HCT116 (cell line): ENCODE measurements around the gene HECW1. TPM values are rescaled to one million over a fixed set of nuclear protein-coding genes. Genes with fewer than 3 reads are reported as not detected.

Source experiments
- ATAC-seq: fragments of 200-7000 bp; cut with Tn5 transposase; 2 replicates; pipeline ENCODE4 v1.9.1; 2020; ENCODE audit warnings: mild to moderate bottlenecking, moderate library complexity
- BruUV-seq: library from RNA; stranded (reverse); fragments of 400-500 nt; replicated peaks from 2 replicates; lab custom pipeline; 2021; lab: Mats Ljungman, UMichigan
- CTCF ChIA-PET: fragments of 300-600 bp; sonication (Branson Sonifier 250); formaldehyde crosslinking; loops from one replicate; lab custom pipeline; 2021; ENCODE audit warnings: antibody characterized with exemption; lab: Charles Lee
- POLR2A ChIA-PET: fragments of 300-600, 350-600 bp; sonication (Branson Sonifier 250); formaldehyde crosslinking; loops from one replicate; lab custom pipeline; 2021; ENCODE audit warnings: antibody characterized with exemption; lab: Charles Lee
- RAD21 ChIA-PET, 2 experiments: fragments of 300-600 bp; sonication (Branson Sonifier 250); formaldehyde crosslinking; loops; one replicate each; lab custom pipeline; 2023; ENCODE audit warnings: low total read pairs in 2 of 2; ENCODE audit not compliant: uncharacterized antibody in 2 of 2, unreplicated experiment in 2 of 2, low non-redundant PET in 1 of 2; lab: Charles Lee
- DNase-seq: peaks from one replicate; pipeline ENCODE4 v3.0.0-alpha.2; 2010; ENCODE audit warnings: low read depth, low spot score
- H2AFZ ChIP-seq: fragments of 200-600 bp; shearing (Covaris generic), sonication (generic); 2 replicates; pipeline ENCODE4 v1.6.1; 2017; ENCODE audit warnings: low read depth, mixed run types, mixed read lengths, antibody characterized with exemption, low read length; ENCODE audit not compliant: poor library complexity, severe bottlenecking
- H3K27ac ChIP-seq: 2 replicates; pipeline ENCODE4 v1.5.1; 2012; ENCODE audit warnings: low read depth, low read length
- H3K27me3 ChIP-seq: fragments of 200-600 bp; sonication (generic); 2 replicates; pipeline ENCODE4 v1.6.1; 2016; ENCODE audit warnings: mixed run types, low read length, mixed read lengths; ENCODE audit not compliant: insufficient read depth
- H3K36me3 ChIP-seq, 2 experiments: fragments of 200-500 bp in 1 of 2; fragments of 200-600 bp in 1 of 2; sonication (Bioruptor generic) in 1 of 2; sonication (generic) in 1 of 2; 2 replicates each; pipeline versions ENCODE4 v1.5.1 to v1.6.1; 2014 to 2016; ENCODE audit warnings: low read length in 2 of 2, inconsistent platforms in 1 of 2, mixed read lengths in 1 of 2, mixed run types in 1 of 2; ENCODE audit not compliant: insufficient read depth in 2 of 2, control insufficient read depth in 1 of 2
- H3K4me1 ChIP-seq, 2 experiments: fragments of 200-600 bp in 1 of 2; sonication (generic) in 1 of 2; 2 replicates each; pipeline versions ENCODE4 v1.5.1 to v1.6.1; 2012 to 2017; ENCODE audit warnings: low read length in 2 of 2, inconsistent platforms in 1 of 2, mild to moderate bottlenecking in 1 of 2, mixed read lengths in 1 of 2, mixed run types in 1 of 2, moderate library complexity in 1 of 2; ENCODE audit not compliant: insufficient read depth in 2 of 2, control insufficient read depth in 1 of 2
- H3K4me2 ChIP-seq: fragments of 200-600 bp; sonication (generic); 2 replicates; pipeline ENCODE4 v1.6.1; 2017; ENCODE audit warnings: mixed run types, low read length, mixed read lengths
- H3K4me3 ChIP-seq, 2 experiments: fragments of 200-600 bp in 1 of 2; sonication (generic) in 1 of 2; replicated peaks in 1 of 2; 2 replicates each; pipeline ENCODE4 v1.5.1; 2011 to 2016; ENCODE audit warnings: low read length in 2 of 2, control low read depth in 1 of 2, low read depth in 1 of 2, mild to moderate bottlenecking in 1 of 2, mixed read lengths in 1 of 2, mixed run types in 1 of 2
- H3K79me2 ChIP-seq: fragments of 200-600 bp; sonication (generic); 2 replicates; pipeline ENCODE4 v1.6.1; 2017; ENCODE audit warnings: mild to moderate bottlenecking, mixed run types, low read length, moderate library complexity, mixed read lengths; ENCODE audit not compliant: insufficient read depth
- H3K9ac ChIP-seq: fragments of 200-600 bp; sonication (generic); 2 replicates; pipeline ENCODE4 v1.6.1; 2016; ENCODE audit warnings: low read length, mixed read lengths
- H3K9me2 ChIP-seq: fragments of 200-600 bp; sonication (generic), shearing (Covaris generic); 2 replicates; pipeline ENCODE4 v1.6.1; 2017; ENCODE audit warnings: mixed run types, mild to moderate bottlenecking, moderate library complexity; ENCODE audit not compliant: insufficient read depth
- H3K9me3 ChIP-seq, 2 experiments: fragments of 200-500 bp in 1 of 2; fragments of 200-600 bp in 1 of 2; sonication (Bioruptor generic) in 1 of 2; sonication (generic) in 1 of 2; 2 replicates each; pipeline ENCODE4 v1.6.1; 2014 to 2017; ENCODE audit warnings: low read length in 2 of 2, mixed read lengths in 2 of 2, inconsistent platforms in 1 of 2, low read depth in 1 of 2, mild to moderate bottlenecking in 1 of 2, mixed run types in 1 of 2, moderate library complexity in 1 of 2; ENCODE audit not compliant: control insufficient read depth in 1 of 2, insufficient read depth in 1 of 2
- H4K20me1 ChIP-seq: fragments of 200-600 bp; sonication (generic), shearing (Covaris generic); 2 replicates; pipeline ENCODE4 v1.6.1; 2017; ENCODE audit warnings: mixed run types, mild to moderate bottlenecking, moderate library complexity; ENCODE audit not compliant: insufficient read depth
- FOSL1 ChIP-seq: IDR thresholded peaks from 2 replicates; pipeline ENCODE4 v1.6.1; 2012; ENCODE audit warnings: low read depth
- JUND ChIP-seq: IDR thresholded peaks from 2 replicates; pipeline ENCODE4 v1.6.1; 2012
- POLR2AphosphoS5 ChIP-seq: IDR thresholded peaks from 2 replicates; pipeline ENCODE4 v1.6.1; 2011; ENCODE audit warnings: mild to moderate bottlenecking, low read depth, low read length, moderate library complexity
- REST ChIP-seq: IDR thresholded peaks from 2 replicates; pipeline ENCODE4 v1.6.1; 2012; ENCODE audit warnings: low read depth
- SP1 ChIP-seq: IDR thresholded peaks from 2 replicates; pipeline ENCODE4 v1.6.1; 2012; ENCODE audit warnings: low read depth
- ZBTB33 ChIP-seq: IDR thresholded peaks from 2 replicates; pipeline ENCODE4 v1.6.1; 2011; ENCODE audit warnings: mild to moderate bottlenecking, low read length, moderate library complexity; ENCODE audit not compliant: insufficient replicate concordance; ENCODE audit errors: extremely low read depth
- intact Hi-C: fragments of 100-400 bp; cut with micrococcal nuclease; formaldehyde crosslinking; loops from 2 replicates; pipeline ENCODE4 v1.10.0; 2022
- total RNA-seq: library from RNA; stranded (reverse); gene quantifications from one replicate; pipeline ENCODE4 v1.2.1, GENCODE V29; 2021; ENCODE audit not compliant: unreplicated experiment

The HECW1 gene
- total RNA-seq, 1 experiment from 2014 or later: 5.6 TPM

GRCh38 chr7:43085992-43086391 is 26.5 kb upstream of the HECW1 start:
- Histone ChIP-seq H3K9ac (no peak overlapping the region), H4K20me1 (no peaks in the 10 kb centered on the region), H3K27me3 (no peaks in the 10 kb centered on the region), H3K9me2 (no peaks in the 10 kb centered on the region), H3K4me2 (no peak overlapping the region), H3K9me3 (no peaks in the 10 kb centered on the region), H3K79me2 (no peaks in the 10 kb centered on the region), H2AFZ (no peak overlapping the region), H3K4me1 (no peaks in the 10 kb centered on the region), H3K27ac (no peak overlapping the region), H3K4me3 (no peak overlapping the region), H3K36me3 (no peaks in the 10 kb centered on the region)
- ATAC-seq: no peak
- intact Hi-C loops: no loop called here
- POLR2A ChIA-PET: no interaction called here
- CTCF ChIA-PET: no interaction called here
- TF ChIP-seq POLR2AphosphoS5: no peak
- TF ChIP-seq FOSL1: no peak
- no peak for TF ChIP-seq JUND
- no peak for TF ChIP-seq ZBTB33
- BruUV-seq: no TSS peak
- RAD21 ChIA-PET: no interaction called here
- DNase-seq: no peak

- CTCF ChIA-PET: no interaction called here
- intact Hi-C loops: no loop called here
- Histone ChIP-seq H3K4me2 (no peak overlapping the region), H3K27me3 (no peaks in the 10 kb centered on the region), H3K9ac (no peak overlapping the region), H2AFZ (no peak overlapping the region), H3K27ac (no peak overlapping the region), H3K4me1 (no peaks in the 10 kb centered on the region), H3K9me3 (no peaks in the 10 kb centered on the region), H3K36me3 (no peaks in the 10 kb centered on the region), H4K20me1 (no peaks in the 10 kb centered on the region), H3K4me3 (no peak overlapping the region), H3K79me2 (no peaks in the 10 kb centered on the region), H3K9me2 (no peaks in the 10 kb centered on the region)
- RAD21 ChIA-PET: no interaction called here
- POLR2A ChIA-PET: no interaction called here
- no peak for DNase-seq
- no TSS peak for BruUV-seq
- no peak for ATAC-seq
- TF ChIP-seq REST (no peak), SP1 (no peak)
Measured at GRCh38 chr7:43092819-43093218, 19.6 kb upstream of the HECW1 start.
